ENCODE measurements around the gene GATAD2A.
"Not testable (repeated sequence)": the region's sequence is repeated elsewhere in the genome, so short reads cannot be mapped to it uniquely, and the experiment has no call there.

GATAD2A gene

DNA sequence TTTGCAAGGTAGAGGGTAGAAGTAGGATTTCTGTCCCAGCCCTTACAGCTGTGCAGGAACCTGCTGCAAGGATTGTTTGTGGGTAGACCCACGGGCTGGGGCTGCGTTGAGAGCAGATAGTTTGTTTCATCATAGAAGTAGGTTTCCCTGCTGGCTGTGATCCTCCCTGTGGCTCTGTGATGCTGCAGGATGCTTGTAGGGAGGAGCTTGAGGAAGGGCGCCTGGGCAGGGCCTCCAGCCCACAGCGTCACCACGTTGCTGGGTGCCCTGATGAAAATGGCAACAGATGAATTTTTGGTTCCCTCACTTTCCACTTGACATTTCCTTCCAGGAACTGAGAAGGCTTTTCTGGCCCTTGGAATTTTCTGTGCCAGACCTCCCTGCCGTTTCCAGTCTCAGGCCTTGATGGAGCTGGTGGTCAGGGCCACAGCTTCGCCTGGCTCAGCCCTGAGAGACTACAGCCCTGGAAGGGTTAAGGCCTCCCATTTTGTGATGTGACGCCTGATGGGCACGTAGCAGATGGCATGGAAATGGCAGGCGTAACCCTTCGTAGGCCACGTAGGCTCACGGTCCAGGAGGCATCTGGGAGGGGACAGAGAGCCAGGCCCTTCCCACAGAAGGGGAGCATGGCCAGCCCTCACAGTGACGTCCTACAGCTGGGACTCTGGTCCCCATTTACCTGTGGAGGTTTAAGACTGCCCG is 42.2 kb downstream of the GATAD2A start:
- DNase-seq = no peak

GRCh38 chr19:19448238-19448544 is 42.7 kb downstream of the GATAD2A start:
- no peak for DNase-seq

GRCh38 chr19:19451429-19452242 is 46.2 kb downstream of the GATAD2A start:
- DNase-seq = no peak

GRCh38 chr19:19452243-19453124 is 47.0 kb downstream of the GATAD2A start:
- no peak for DNase-seq

DNA sequence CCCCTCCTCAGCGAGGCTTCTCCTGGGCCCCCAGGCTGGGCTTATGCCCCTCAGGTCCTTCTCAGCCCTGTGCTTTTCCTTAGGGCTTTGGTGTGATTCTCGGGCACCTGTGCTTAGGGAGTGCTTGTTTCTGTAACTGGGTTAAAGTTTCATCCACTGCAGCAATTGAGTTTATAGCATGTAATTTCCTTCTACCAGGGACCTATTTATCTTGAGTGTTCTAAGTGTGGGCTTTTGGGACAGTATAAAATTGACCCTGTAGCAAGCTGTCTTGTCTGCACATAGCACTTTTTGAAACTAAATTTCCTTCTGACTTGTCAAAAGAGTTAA is 47.6 kb downstream of the GATAD2A start:
- DNase-seq = no peak

DNA sequence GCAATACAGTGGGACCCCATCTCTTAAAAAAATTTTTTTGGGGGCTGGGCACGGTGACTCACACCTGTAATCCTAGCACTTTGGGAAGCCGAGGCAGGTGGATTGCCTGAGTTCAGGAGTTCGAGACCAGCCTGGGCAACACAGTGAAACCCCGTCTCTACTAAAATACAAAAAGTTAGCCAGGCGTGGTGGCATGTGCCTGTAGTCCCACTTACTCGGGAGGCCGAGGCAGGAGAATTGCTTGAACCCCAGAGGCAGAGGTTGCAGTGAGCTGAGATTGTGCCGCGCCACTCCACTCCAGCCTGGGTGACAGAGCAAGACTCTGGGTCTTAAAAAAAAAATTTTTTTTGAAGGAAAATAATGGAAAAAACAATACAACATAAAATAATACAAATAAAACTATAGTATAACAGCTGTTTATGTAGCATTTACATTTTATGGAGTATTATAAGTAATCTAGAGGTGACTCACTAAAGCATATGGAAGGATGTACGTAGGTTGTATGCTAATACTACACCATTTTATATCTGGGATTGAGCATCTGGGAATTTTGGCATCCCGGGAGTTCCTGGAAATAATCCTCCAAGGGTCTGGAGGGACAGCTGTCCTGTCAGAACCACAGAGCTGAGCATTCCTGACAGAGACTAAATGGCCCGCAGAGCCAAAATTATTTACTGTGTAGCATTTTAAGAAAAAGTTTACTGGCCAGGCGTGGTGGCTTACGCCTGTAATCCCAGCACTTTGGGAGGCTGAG is 49.9 kb downstream of the GATAD2A start:
- DNase-seq = not testable (repeated sequence)

DNA sequence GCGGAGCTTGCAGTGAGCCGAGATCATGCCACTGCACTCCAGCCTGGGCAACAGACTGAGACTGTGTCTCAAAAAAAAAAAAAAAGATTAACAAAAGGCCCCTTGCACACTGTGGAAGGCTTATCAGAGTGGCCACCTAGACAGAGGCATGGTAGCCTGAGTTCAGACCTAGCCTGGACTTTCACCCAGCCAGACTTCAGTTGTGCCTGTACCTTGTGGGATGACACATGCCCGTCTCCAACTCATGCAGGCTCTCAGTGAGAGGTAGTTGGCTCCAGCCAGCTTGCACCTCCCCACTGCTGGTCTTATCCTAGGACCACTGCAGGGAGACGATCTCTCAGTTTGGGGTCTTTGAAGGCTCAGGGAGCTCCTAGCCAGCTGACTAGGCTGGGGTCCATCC is 52.2 kb downstream of the GATAD2A start:
- no peak for DNase-seq

DNA sequence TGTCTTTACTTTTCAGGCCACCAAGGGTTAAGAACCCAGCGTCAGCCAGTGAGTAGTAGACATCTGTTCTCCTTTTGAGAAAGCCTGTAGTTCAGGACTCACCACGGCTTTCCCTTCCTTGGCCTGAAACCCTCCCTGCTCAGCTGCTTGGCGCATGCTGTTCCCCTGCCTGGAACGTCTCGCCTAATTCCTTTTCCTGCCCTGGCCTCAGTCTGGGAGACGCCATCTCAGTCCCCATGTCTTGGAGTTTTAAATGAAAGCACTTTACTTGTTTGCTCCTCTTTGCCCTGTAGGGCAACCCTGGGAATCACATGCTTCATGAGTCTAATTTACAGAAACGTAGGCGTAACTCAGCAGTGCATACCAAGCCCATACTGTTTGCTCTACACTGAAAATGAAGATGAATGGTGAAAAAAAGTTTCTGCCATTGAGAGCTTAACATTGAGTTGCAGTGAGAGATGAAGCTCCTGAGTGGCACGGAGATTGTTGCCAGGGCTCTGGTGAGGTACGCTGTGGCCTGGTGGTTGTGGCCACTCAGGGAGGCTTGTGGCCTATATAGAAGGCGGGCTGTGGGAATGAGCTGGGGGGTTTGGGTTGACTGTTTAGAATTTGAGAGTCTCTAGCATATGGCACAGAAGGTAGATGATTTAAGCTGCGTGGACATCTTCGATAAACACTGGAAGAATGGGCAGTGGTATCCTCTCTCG is 52.8 kb downstream of the GATAD2A start:
- no peak for DNase-seq

DNA sequence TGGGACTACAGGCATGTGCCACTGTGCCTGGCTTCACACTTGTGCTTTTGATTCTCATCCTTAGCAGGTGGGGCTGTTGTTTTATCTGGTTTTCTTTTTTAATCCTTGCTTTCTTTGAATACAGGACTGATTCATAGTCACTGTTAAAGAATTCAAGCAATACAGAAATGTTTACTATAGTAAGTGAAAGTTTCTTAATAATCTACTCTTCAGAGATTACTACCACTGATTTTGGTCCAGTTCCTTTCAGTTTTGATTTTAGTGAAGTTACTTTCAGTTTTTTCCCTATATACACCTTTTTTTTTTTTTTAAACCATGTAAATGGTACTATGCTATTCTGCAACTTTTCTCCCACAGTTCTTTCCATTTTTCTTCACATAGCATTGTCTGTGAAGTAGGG is 53.6 kb downstream of the GATAD2A start:
- DNase-seq = no peak

DNA sequence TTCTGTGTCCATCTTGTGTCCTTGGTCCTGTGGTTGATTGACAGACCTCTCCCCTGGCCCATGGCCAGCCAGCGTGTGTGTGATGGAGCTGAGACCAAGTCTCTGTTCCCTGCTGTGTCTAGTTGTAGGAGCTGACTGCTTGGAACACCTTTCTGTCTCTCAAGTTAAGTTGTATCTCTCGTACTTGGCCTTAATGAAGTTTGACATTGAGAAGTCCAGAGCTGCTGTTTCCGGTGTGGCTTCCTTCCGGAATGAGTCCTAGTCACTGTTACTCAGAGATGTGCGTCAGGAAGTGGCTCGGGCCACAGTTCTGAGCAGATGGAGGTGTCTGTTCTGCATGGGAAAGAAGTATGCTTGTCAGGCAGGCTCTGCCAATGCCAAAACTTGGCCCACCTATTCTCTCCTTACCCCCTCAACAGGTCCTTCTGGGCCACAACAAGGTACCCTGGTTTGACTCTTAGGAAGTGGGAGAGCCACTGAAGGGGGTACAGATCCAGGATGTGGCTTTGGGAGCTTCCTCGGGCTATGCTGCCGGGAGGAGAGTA is 54.3 kb downstream of the GATAD2A start:
- DNase-seq = no peak

- no peak for DNase-seq
Measured at GRCh38 chr19:19460258-19460731, 54.8 kb downstream of the GATAD2A start.

- no peak for DNase-seq
Measured at GRCh38 chr19:19460761-19461265, 55.3 kb downstream of the GATAD2A start.

GRCh38 chr19:19461306-19461670 is 55.8 kb downstream of the GATAD2A start:
- no peak for DNase-seq

GRCh38 chr19:19461671-19462622 is 56.5 kb downstream of the GATAD2A start:
- no peak for DNase-seq

GRCh38 chr19:19463348-19464117 is 58.1 kb downstream of the GATAD2A start:
- no peak for DNase-seq

GRCh38 chr19:19464339-19465098 is 59.0 kb downstream of the GATAD2A start:
- DNase-seq = no peak

DNA sequence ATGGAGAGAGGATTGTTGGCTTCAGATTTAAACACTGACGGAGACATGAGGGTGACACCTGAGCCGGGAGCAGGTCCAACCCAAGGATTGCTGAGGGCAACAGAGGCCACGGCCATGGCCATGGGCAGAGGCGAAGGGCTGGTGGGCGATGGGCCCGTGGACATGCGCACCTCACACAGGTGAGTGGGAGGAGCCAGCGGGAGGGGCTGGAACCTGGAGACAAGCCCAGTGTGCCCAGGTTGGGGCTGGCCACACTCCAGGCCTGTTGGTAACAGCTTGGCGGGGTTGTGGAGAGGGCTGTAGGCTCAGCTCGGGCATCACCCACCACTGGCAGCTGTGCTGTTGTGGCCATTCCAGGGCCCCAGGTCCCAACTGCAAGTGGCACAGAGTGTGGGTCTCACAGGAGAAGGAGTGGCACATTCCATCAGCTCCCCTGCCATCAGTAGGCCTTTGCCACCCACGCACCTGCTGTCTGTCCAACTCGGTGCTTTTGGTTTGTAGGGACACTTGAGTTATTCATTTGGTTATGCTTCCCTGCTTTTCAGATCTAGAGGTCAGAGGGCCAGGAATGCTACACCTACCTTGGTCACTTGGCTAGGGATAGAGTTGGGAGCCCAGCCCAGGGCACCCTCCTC is 60.1 kb downstream of the GATAD2A start:
- DNase-seq = no peak

GRCh38 chr19:19466201-19466600 is 60.7 kb downstream of the GATAD2A start:
- no peak for DNase-seq

Measured in GOT3 (cell line).